H1 (cell line): ENCODE data around the gene PWP1. TPM values are rescaled to one million over a fixed set of nuclear protein-coding genes. Genes with fewer than 3 reads are reported as not detected.

Experiments
- CTCF ChIA-PET: fragments of 300-600 bp; sonication (Branson Sonifier 250); formaldehyde crosslinking; loops from one replicate; lab custom pipeline; 2021; ENCODE audit not compliant: partially characterized antibody; lab: Charles Lee
- POLR2A ChIA-PET: fragments of 300-600 bp; sonication (Branson Sonifier 250); formaldehyde crosslinking; loops from one replicate; lab custom pipeline; 2021; ENCODE audit warnings: inconsistent platforms; ENCODE audit not compliant: partially characterized antibody; lab: Charles Lee
- DNase-seq, 2 experiments: peaks; one replicate each; pipeline versions ENCODE4 v3.0.0 to v3.0.0-alpha.2; 2010 to 2022; ENCODE audit warnings: low spot score in 2 of 2, low read depth in 1 of 2, mixed read lengths in 1 of 2
- FAIRE-seq: peaks from 2 replicates; lab custom pipeline; 2011; peaks lifted over from hg19 to GRCh38; lab: Jason Lieb, UNC
- H2AFZ ChIP-seq: 2 replicates; pipeline ENCODE4 v1.8.1; 2012; ENCODE audit warnings: low read length, inconsistent platforms
- H2AK5ac ChIP-seq: 2 replicates; pipeline ENCODE4 v1.6.1; 2013; ENCODE audit warnings: low read depth, low read length
- H2BK120ac ChIP-seq: replicated peaks from 2 replicates; pipeline ENCODE3; 2013; ENCODE audit warnings: low read depth, low read length, inconsistent platforms
- H2BK12ac ChIP-seq: 2 replicates; pipeline ENCODE4 v1.6.1; 2013; ENCODE audit warnings: low read depth, low read length
- H2BK15ac ChIP-seq: 2 replicates; pipeline ENCODE4 v1.6.1; 2013; ENCODE audit warnings: low read length
- H2BK20ac ChIP-seq: 2 replicates; pipeline ENCODE4 v1.6.1; 2013; ENCODE audit warnings: low read length
- H2BK5ac ChIP-seq: 2 replicates; pipeline ENCODE4 v1.6.1; 2013; ENCODE audit warnings: low read depth, low read length
- H3K14ac ChIP-seq: 2 replicates; pipeline ENCODE4 v1.6.1; 2013; ENCODE audit warnings: inconsistent platforms; ENCODE audit not compliant: insufficient read length
- H3K18ac ChIP-seq: 2 replicates; pipeline ENCODE4 v1.6.1; 2013; ENCODE audit warnings: low read length; ENCODE audit errors: extremely low read depth
- H3K23ac ChIP-seq: 2 replicates; pipeline ENCODE4 v1.6.1; 2013; ENCODE audit warnings: inconsistent platforms; ENCODE audit not compliant: insufficient read length
- H3K23me2 ChIP-seq: 2 replicates; pipeline ENCODE4 v1.6.1; 2013; ENCODE audit warnings: low read depth, low read length
- H3K27ac ChIP-seq: 2 replicates; pipeline ENCODE4 v1.6.1; 2011; ENCODE audit warnings: low read depth, low read length, inconsistent platforms
- H3K27me3 ChIP-seq, 4 experiments: replicated peaks in 1 of 4; 1 replicate in 1 of 4; 2 replicates in 3 of 4; pipeline versions ENCODE4 v1.6.1 to v1.8.1; 2011 to 2013; ENCODE audit warnings: low read length in 3 of 4, mild to moderate bottlenecking in 3 of 4, inconsistent platforms in 2 of 4, mixed read lengths in 2 of 4, moderate library complexity in 1 of 4; ENCODE audit not compliant: control insufficient read depth in 3 of 4, insufficient read depth in 3 of 4; ENCODE audit errors: extremely low read depth in 1 of 4
- H3K36me3 ChIP-seq, 4 experiments: 2 replicates each; pipeline versions ENCODE4 v1.6.1 to v1.8.1; 2011 to 2013; ENCODE audit warnings: mild to moderate bottlenecking in 4 of 4, low read length in 3 of 4, moderate library complexity in 2 of 4, control low read depth in 1 of 4, inconsistent platforms in 1 of 4; ENCODE audit not compliant: insufficient read depth in 4 of 4, control insufficient read depth in 2 of 4
- H3K4ac ChIP-seq: replicated peaks from 2 replicates; pipeline ENCODE3; 2013; ENCODE audit warnings: low read length, low read depth, mixed read lengths, inconsistent platforms; ENCODE audit not compliant: insufficient read length
- H3K4me1 ChIP-seq, 4 experiments: replicated peaks in 1 of 4; 1 replicate in 1 of 4; 2 replicates in 3 of 4; pipeline versions ENCODE4 v1.6.1 to v1.8.1; 2011 to 2013; ENCODE audit warnings: low read length in 3 of 4, inconsistent platforms in 2 of 4, mixed read lengths in 1 of 4; ENCODE audit not compliant: insufficient read depth in 4 of 4, control insufficient read depth in 3 of 4
- H3K4me2 ChIP-seq, 2 experiments: 2 replicates each; pipeline versions ENCODE4 v1.6.1 to v1.8.1; 2011 to 2013; ENCODE audit warnings: low read depth in 2 of 2, low read length in 2 of 2, control low read depth in 1 of 2, inconsistent platforms in 1 of 2, mild to moderate bottlenecking in 1 of 2; ENCODE audit not compliant: insufficient read depth in 1 of 2
- H3K4me3 ChIP-seq, 4 experiments: fragments of 200-600, 300-600 bp in 1 of 4; sonication (generic), shearing (Covaris generic), sonication (Bioruptor Twin) in 1 of 4; 2 replicates each; pipeline versions ENCODE4 v1.5.1 to v1.8.1; 2011 to 2016; ENCODE audit warnings: low read length in 4 of 4, low read depth in 3 of 4, control low read depth in 2 of 4, inconsistent platforms in 2 of 4, mild to moderate bottlenecking in 2 of 4, mixed read lengths in 1 of 4, moderate library complexity in 1 of 4; ENCODE audit not compliant: insufficient read depth in 2 of 4; ENCODE audit errors: extremely low read depth in 1 of 4
- H3K56ac ChIP-seq: replicated peaks from 2 replicates; pipeline ENCODE3; 2013; ENCODE audit warnings: low read depth, mild to moderate bottlenecking, mixed read lengths, low read length, inconsistent platforms; ENCODE audit not compliant: insufficient read length
- H3K79me1 ChIP-seq: 2 replicates; pipeline ENCODE4 v1.6.1; 2013; ENCODE audit warnings: low read depth, low read length, control low read depth
- H3K79me2 ChIP-seq, 2 experiments: 2 replicates each; pipeline versions ENCODE4 v1.6.1 to v1.8.1; 2012 to 2013; ENCODE audit warnings: low read length in 2 of 2, mild to moderate bottlenecking in 2 of 2, inconsistent platforms in 1 of 2; ENCODE audit not compliant: insufficient read depth in 2 of 2, control insufficient read depth in 1 of 2
- H3K9ac ChIP-seq, 4 experiments: replicated peaks in 1 of 4; 1 replicate in 1 of 4; 2 replicates in 3 of 4; pipeline versions ENCODE4 v1.6.1 to v1.8.1; 2011 to 2013; ENCODE audit warnings: low read depth in 3 of 4, low read length in 3 of 4, control low read depth in 2 of 4, mild to moderate bottlenecking in 2 of 4, moderate library complexity in 2 of 4, inconsistent platforms in 1 of 4; ENCODE audit errors: extremely low read depth in 1 of 4
- H3K9me3 ChIP-seq, 2 experiments: 2 replicates each; pipeline versions ENCODE4 v1.6.1 to v1.8.1; 2012 to 2013; ENCODE audit warnings: mild to moderate bottlenecking in 2 of 2, moderate library complexity in 2 of 2, control low read depth in 1 of 2, inconsistent platforms in 1 of 2, low read depth in 1 of 2, low read length in 1 of 2, mixed read lengths in 1 of 2; ENCODE audit not compliant: insufficient read depth in 2 of 2
- H4K20me1 ChIP-seq, 2 experiments: replicated peaks in 1 of 2; 2 replicates each; pipeline versions ENCODE3 to v1.8.1; 2011 to 2013; ENCODE audit warnings: inconsistent platforms in 2 of 2, low read length in 2 of 2, mild to moderate bottlenecking in 1 of 2; ENCODE audit not compliant: insufficient read depth in 2 of 2, control insufficient read depth in 1 of 2
- H4K5ac ChIP-seq: 2 replicates; pipeline ENCODE4 v1.6.1; 2013; ENCODE audit warnings: low read length, low read depth, mixed read lengths, inconsistent platforms; ENCODE audit not compliant: insufficient read length
- H4K8ac ChIP-seq: 2 replicates; pipeline ENCODE4 v1.8.0; 2013; ENCODE audit warnings: mild to moderate bottlenecking, moderate library complexity, low read length, inconsistent platforms; ENCODE audit not compliant: insufficient read depth; ENCODE audit errors: extremely low read depth
- H4K91ac ChIP-seq: replicated peaks from 2 replicates; pipeline ENCODE3; 2013; ENCODE audit warnings: low read length, mixed read lengths, inconsistent platforms; ENCODE audit not compliant: insufficient read length
- HDAC6 ChIP-seq: IDR thresholded peaks from one replicate; pipeline ENCODE4 v1.7.1; 2012; ENCODE audit warnings: low read depth, mild to moderate bottlenecking, inconsistent platforms, low read length, moderate library complexity
- KDM4A ChIP-seq: IDR thresholded peaks from one replicate; pipeline ENCODE4 v1.7.1; 2012; ENCODE audit warnings: low read depth, mild to moderate bottlenecking, moderate library complexity, low read length, inconsistent platforms; ENCODE audit not compliant: severe bottlenecking
- MAFK ChIP-seq: IDR thresholded peaks from 2 replicates; pipeline ENCODE4 v1.6.1; 2012; ENCODE audit warnings: low read depth, mild to moderate bottlenecking, improper control_type of control experiment, low read length
- RNF2 ChIP-seq: fragments of 200-900, 300-1000 bp; sonication (generic); IDR thresholded peaks from 2 replicates; pipeline ENCODE4 v1.7.1; 2016; ENCODE audit warnings: borderline replicate concordance, low read depth, mild to moderate bottlenecking, antibody characterized with exemption, low read length; ENCODE audit not compliant: poor library complexity, severe bottlenecking; ENCODE audit errors: missing control alignments
- RXRA ChIP-seq: IDR thresholded peaks from 2 replicates; pipeline ENCODE4 v1.6.1; 2011; ENCODE audit warnings: low read depth, mild to moderate bottlenecking, low read length, moderate library complexity; ENCODE audit not compliant: insufficient read depth
- SIX5 ChIP-seq: IDR thresholded peaks from 2 replicates; pipeline ENCODE4 v1.6.1; 2011; ENCODE audit warnings: mild to moderate bottlenecking, low read depth, low read length
- SP4 ChIP-seq: IDR thresholded peaks from 2 replicates; pipeline ENCODE4 v1.6.1; 2012; ENCODE audit warnings: low read length, inconsistent platforms
- WGBS, 2 experiments: shearing (Covaris generic) in 1 of 2; methylation state at CpG; one replicate each; pipeline versions ENCODE4 v1.1.6 to v1.1.7; 2013 to 2015; ENCODE audit warnings: low lambda C conversion rate in 2 of 2, mixed read lengths in 2 of 2, inconsistent platforms in 1 of 2, low coverage in 1 of 2, missing lambda C conversion rate in 1 of 2; ENCODE audit not compliant: insufficient replicate concordance in 2 of 2, insufficient coverage in 1 of 2, insufficient read length in 1 of 2; ENCODE audit errors: extremely low coverage in 1 of 2, missing lambda C conversion rate in 1 of 2; 5-methylcytosine and 5-hydroxymethylcytosine counted together
- long read RNA-seq, 2 experiments: library from RNA in 1 of 2; library from capped mRNA in 1 of 2; stranded (forward); transcript quantifications; one replicate each; pipeline ENCODE4 v2.0.0, GENCODE V29; 2021; ENCODE audit warnings: inconsistent platforms in 1 of 2
- polyA minus RNA-seq, 3 experiments: library from RNA; depleted of rRNA, polyadenylated mRNA; stranded (reverse); fragments of >200 nt; gene quantifications; 1 replicate in 2 of 3; 2 replicates in 1 of 3; pipeline ENCODE4 v1.2.3, GENCODE V29; 2011
- polyA plus RNA-seq, 7 experiments: library from polyadenylated mRNA; depleted of rRNA in 3 of 7; stranded (reverse) in 5 of 7; unstranded in 2 of 7; fragments of >200 nt in 5 of 7; fragments of 200-250 nt in 2 of 7; gene quantifications; 1 replicate in 5 of 7; 2 replicates in 1 of 7; 4 replicates in 1 of 7; pipeline versions ENCODE4 v1.2.1 to v1.2.3, GENCODE V29; 2011 to 2013; ENCODE audit warnings: missing spikeins in 2 of 7, mixed read lengths in 2 of 7
- total RNA-seq: library from RNA; stranded (reverse); fragmentation: NEBNext Ultra II Directional; extraction: Animal tissue kit (Norgen Biotek cat#: 25700); gene quantifications from 2 replicates; pipeline ENCODE4 v1.2.1, GENCODE V29; 2021

Gene PWP1
- total RNA-seq (57.8 and 60.2 TPM in 2 replicates), polyA plus RNA-seq (2011; rRNA removed) (73.8 and 78.5 TPM in 2 replicates), polyA minus RNA-seq (2011; rRNA and poly(A)+ RNA removed) (36.1 and 44.0 TPM in 2 replicates)
- polyA plus RNA-seq (2011; cell fraction: cytosol; rRNA removed) = 185 TPM
- 21.5 TPM for polyA plus RNA-seq (2011; cell fraction: nucleus; rRNA removed)
- 52.2 to 71.9 TPM (median 62.6 TPM) in 4 replicates for polyA plus RNA-seq (2012, experiment 1 of 2)
- polyA plus RNA-seq (2012, experiment 2 of 2) = 8.1 TPM
- 87.3 TPM for polyA plus RNA-seq (2013, experiment 1 of 2)
- 100 TPM for polyA plus RNA-seq (2013, experiment 2 of 2)
- 36.6 TPM for polyA minus RNA-seq (2011; cell fraction: cytosol; rRNA and poly(A)+ RNA removed)
- 22.9 TPM for polyA minus RNA-seq (2011; cell fraction: nucleus; rRNA and poly(A)+ RNA removed)
- long read RNA-seq, experiment 1, transcript PWP1-201 (15 exons, 2,621 nt) = major isoform, 18 of 100 reads
- long read RNA-seq, experiment 1, partial matches to known transcripts = 81 of 100 reads
- long read RNA-seq, experiment 1, other reads (novel, unspliced or antisense) = 1 of 100 reads
- long read RNA-seq, experiment 2, transcript PWP1-201 (15 exons, 2,621 nt) = major isoform, 79 of 138 reads
- long read RNA-seq, experiment 2, partial matches to known transcripts = 50 of 138 reads
- long read RNA-seq, experiment 2, other reads (novel, unspliced or antisense) = 9 of 138 reads

DNA sequence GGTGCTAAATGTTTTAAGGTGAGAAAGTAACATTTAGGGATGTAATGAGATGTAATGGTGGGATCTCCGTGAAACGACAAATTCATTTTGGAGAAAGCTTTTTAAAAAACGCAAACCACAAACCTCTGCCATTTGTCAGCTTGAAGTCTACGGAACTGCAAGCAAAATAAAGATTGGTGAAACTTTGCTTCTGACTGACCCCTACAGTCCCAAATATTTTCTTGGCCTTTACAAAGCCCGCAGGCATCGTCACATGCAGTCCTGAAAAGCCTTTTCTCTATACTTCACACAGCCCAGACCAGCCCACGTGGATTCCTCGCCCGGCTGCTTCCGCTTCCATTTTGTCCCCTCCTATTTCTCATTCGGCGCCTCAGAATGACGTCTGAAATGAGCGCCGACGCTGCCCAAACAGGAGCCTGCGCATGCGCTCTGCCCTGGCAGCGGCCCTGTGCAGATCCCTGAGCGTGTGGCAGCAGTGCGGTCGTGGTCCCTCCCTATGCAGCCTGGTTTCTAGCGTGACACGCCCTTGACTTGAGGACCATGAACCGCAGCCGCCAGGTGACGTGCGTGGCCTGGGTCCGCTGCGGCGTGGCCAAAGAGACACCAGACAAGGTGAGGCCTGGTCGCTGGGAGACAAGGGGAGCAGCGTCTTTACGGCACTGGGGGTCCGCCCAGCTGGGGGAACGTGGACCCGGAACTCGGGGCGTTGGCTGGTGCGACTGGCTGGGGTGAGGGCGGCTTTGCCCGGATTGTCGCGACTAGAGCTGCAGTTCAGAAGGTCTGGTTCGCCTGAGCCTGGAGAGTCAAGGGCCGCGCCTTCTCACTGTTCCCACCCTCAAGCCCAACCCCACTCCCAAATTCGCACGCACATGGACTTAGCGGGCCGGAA lies at the start of gene PWP1:
Gene PWP1, plus strand, starts transcription at position 440 of the 889 bp plus-strand sequence. Its CDS starts 101 bp downstream, at position 541.
- Histone ChIP-seq H2AFZ (peak within 1 kb of the TSS; percentile 37), H3K27me3 (no peaks in the 10 kb centered on the region), H2BK120ac (peak within 1 kb of the TSS; percentile 31), H3K79me1 (0 out of 2 replicates have a peak, but pooled peaks cover 2% of the 10 kb centered on the region), H3K4ac (peak within 1 kb of the TSS; percentile 36), H3K4me2 (peak within 1 kb of the TSS; percentile 71 to 85), H3K36me3 (peaks cover 4 to 19% (median 16%) of the 10 kb centered on the region in 4 experiments), H3K4me3 (peak within 1 kb of the TSS; percentile 63 to 98 (median 80)), H3K18ac (peak within 1 kb of the TSS; percentile 94; the same call in 1 of the 2 replicates), H2BK12ac (peak within 1 kb of the TSS; percentile 88), H4K8ac (peak within 1 kb of the TSS; percentile 91; the same call in 1 of the 2 replicates), H2BK5ac (peak within 1 kb of the TSS; percentile 98), H2AK5ac (no peak within 1 kb of the TSS), H3K56ac (peak within 1 kb of the TSS; percentile 62), H3K27ac (peak within 1 kb of the TSS; percentile 95), H4K5ac (peak within 1 kb of the TSS; percentile 76), H3K23ac (no peak within 1 kb of the TSS), H3K23me2 (peaks cover 7% of the 10 kb centered on the region), H3K9me3 (no peaks in the 10 kb centered on the region), H2BK20ac (no peak within 1 kb of the TSS), H4K91ac (peak within 1 kb of the TSS; percentile 53), H3K9ac (peak within 1 kb of the TSS; percentile 75 to 94 (median 87)), H4K20me1 (peaks cover 0 to 2% of the 10 kb centered on the region in 2 experiments), H2BK15ac (no peak within 1 kb of the TSS), H3K4me1 (peaks cover 0 to 3% (median under 1%) of the 10 kb centered on the region in 4 experiments; a peak in 2 of 7 replicates), H3K14ac (no peak within 1 kb of the TSS), H3K79me2 (peaks cover 7 to 21% of the 10 kb centered on the region in 2 experiments)
- CTCF ChIA-PET = interaction anchor here (0.6 to 1.6 kb wide), 4 partner anchors 12 to 205 kb away, joined by 3 to 6 read pairs (median 4); no protein-coding TSS in a partner anchor
- FAIRE-seq (no peak), DNase-seq (peak; percentile 87 to 96)
- WGBS, 2 experiments = 3% methylated on average over 51 of the region's 51 CpGs; no CpG with 5 or more reads in 1 of the 2 experiments
- POLR2A ChIA-PET = interaction anchor here (0.7 to 3.1 kb wide), 14 partner anchors 11 to 227 kb away, joined by 3 to 27 read pairs (median 4); no protein-coding TSS in a partner anchor
- peak; percentile 99 for TF ChIP-seq KDM4A
- no peak for TF ChIP-seq RNF2
- TF ChIP-seq RXRA = no peak
- TF ChIP-seq MAFK = no peak
- TF ChIP-seq HDAC6 = no peak
- no peak for TF ChIP-seq SP4
- no peak for TF ChIP-seq SIX5
